Astrocyte (in vitro differentiated cells and primary cell): Measurements from ENCODE around the gene ARSI. TPM values are rescaled to one million over a fixed set of nuclear protein-coding genes. Genes with fewer than 3 reads are reported as not detected.
A peak's percentile ranks its signal among the peaks of the same experiment; 100 is the strongest.

Experiments
- DNase-seq: peaks from one replicate; pipeline ENCODE4 v3.0.0-alpha.2; 2010; ENCODE audit warnings: low read depth
- FAIRE-seq: peaks from 2 replicates; lab custom pipeline; 2011; peaks lifted over from hg19 to GRCh38; lab: Jason Lieb, UNC
- H2AFZ ChIP-seq: 2 replicates; pipeline ENCODE4 v1.6.0; 2012; ENCODE audit warnings: low read depth, low read length, inconsistent platforms
- H3K27ac ChIP-seq: 2 replicates; pipeline ENCODE4 v1.5.1; 2011; ENCODE audit warnings: low read depth, low read length, inconsistent platforms
- H3K27me3 ChIP-seq: 2 replicates; pipeline ENCODE4 v1.6.0; 2011; ENCODE audit warnings: low read length, inconsistent platforms; ENCODE audit not compliant: insufficient read depth
- H3K36me3 ChIP-seq: 2 replicates; pipeline ENCODE4 v1.5.1; 2011; ENCODE audit warnings: low read length, inconsistent platforms; ENCODE audit not compliant: insufficient read depth
- H3K4me1 ChIP-seq: 2 replicates; pipeline ENCODE4 v1.5.1; 2011; ENCODE audit warnings: low read length, inconsistent platforms; ENCODE audit not compliant: insufficient read depth
- H3K4me2 ChIP-seq: 2 replicates; pipeline ENCODE4 v1.6.0; 2012; ENCODE audit warnings: low read length, inconsistent platforms
- H3K4me3 ChIP-seq: 2 replicates; pipeline ENCODE4 v1.5.1; 2011; ENCODE audit warnings: low read depth, mild to moderate bottlenecking, low read length, inconsistent platforms; ENCODE audit not compliant: insufficient read depth
- H3K79me2 ChIP-seq: 2 replicates; pipeline ENCODE4 v1.6.0; 2012; ENCODE audit warnings: mild to moderate bottlenecking, low read length, inconsistent platforms; ENCODE audit not compliant: insufficient read depth
- H3K9ac ChIP-seq: 2 replicates; pipeline ENCODE4 v1.6.0; 2012; ENCODE audit warnings: mild to moderate bottlenecking, low read length, inconsistent platforms
- H3K9me3 ChIP-seq: 2 replicates; pipeline ENCODE4 v1.5.1; 2012; ENCODE audit warnings: low read depth, mild to moderate bottlenecking, low read length, inconsistent platforms; ENCODE audit not compliant: insufficient read depth
- H4K20me1 ChIP-seq: 2 replicates; pipeline ENCODE4 v1.6.0; 2012; ENCODE audit warnings: low read length, inconsistent platforms; ENCODE audit not compliant: insufficient read depth
- H3K27ac Mint-ChIP-seq: one replicate; pipeline ENCODE4 v1.8.0; 2021; ENCODE audit warnings: mild to moderate bottlenecking, mixed read lengths; ENCODE audit not compliant: unreplicated experiment
- H3K27me3 Mint-ChIP-seq: one replicate; pipeline ENCODE4 v1.8.0; 2021; ENCODE audit warnings: low read depth, mixed read lengths; ENCODE audit not compliant: unreplicated experiment
- H3K36me3 Mint-ChIP-seq: one replicate; pipeline ENCODE4 v1.8.0; 2021; ENCODE audit warnings: low read depth, mixed read lengths; ENCODE audit not compliant: unreplicated experiment
- H3K4me1 Mint-ChIP-seq: one replicate; pipeline ENCODE4 v1.8.0; 2021; ENCODE audit warnings: low read depth, mixed read lengths; ENCODE audit not compliant: unreplicated experiment
- H3K4me3 Mint-ChIP-seq: one replicate; pipeline ENCODE4 v1.8.0; 2021; ENCODE audit warnings: mild to moderate bottlenecking, moderate library complexity, mixed read lengths; ENCODE audit not compliant: unreplicated experiment
- H3K9me3 Mint-ChIP-seq: one replicate; pipeline ENCODE4 v1.8.0; 2021; ENCODE audit warnings: mild to moderate bottlenecking, mixed read lengths; ENCODE audit not compliant: unreplicated experiment
- EZH2 ChIP-seq: IDR thresholded peaks from 2 replicates; pipeline ENCODE4 v1.6.1; 2012; ENCODE audit warnings: mild to moderate bottlenecking, low read length, inconsistent platforms; ENCODE audit not compliant: insufficient read depth
- total RNA-seq: library from RNA; stranded (reverse); gene quantifications from 2 replicates; pipeline ENCODE4 v1.2.1, GENCODE V29; 2021
- TF ChIP-seq, protein P1 (sequence below): IDR thresholded peaks from 2 replicates; pipeline ENCODE4 v1.5.1; 2011; ENCODE audit warnings: low read depth, mild to moderate bottlenecking, inconsistent platforms, low read length, moderate library complexity; ENCODE audit not compliant: insufficient read depth

ARSI gene
- total RNA-seq, 1 donor from 2014 or later, result 23.0 TPM

DNA sequence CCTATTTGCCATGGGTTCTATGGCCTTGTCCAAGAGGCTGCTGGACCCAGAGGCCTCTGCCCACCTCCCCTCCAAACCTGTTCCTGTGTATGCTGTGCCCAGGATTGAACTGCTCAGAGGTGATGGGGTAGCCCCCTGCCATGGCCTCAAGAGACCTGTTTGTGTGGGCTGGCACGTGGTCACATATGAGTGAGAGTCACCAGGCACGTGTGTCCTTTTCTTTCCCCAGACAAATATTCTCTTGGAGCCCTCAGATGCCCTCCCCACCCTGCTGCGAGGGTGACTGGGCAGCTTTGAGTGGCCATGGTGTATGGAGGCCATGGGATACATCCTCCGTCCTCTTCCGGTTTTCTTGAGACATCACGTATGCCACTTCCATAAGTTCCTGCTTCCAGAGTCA, 43.9 kb upstream of the ARSI start:
- Histone ChIP-seq H3K4me3 (no peak overlapping the region), H4K20me1 (no peaks in the 10 kb centered on the region), H3K27ac (no peak overlapping the region), H3K9me3 (no peaks in the 10 kb centered on the region), H2AFZ (no peak overlapping the region), H3K9ac (no peak overlapping the region), H3K4me2 (no peak overlapping the region), H3K36me3 (no peaks in the 10 kb centered on the region), H3K4me1 (no peaks in the 10 kb centered on the region), H3K79me2 (no peaks in the 10 kb centered on the region), H3K27me3 (no peaks in the 10 kb centered on the region)
- Mint-ChIP-seq H3K4me3 (no peak overlapping the region), H3K27me3 (peaks cover 3% of the 10 kb centered on the region), H3K36me3 (peaks cover 3% of the 10 kb centered on the region), H3K27ac (no peak overlapping the region), H3K9me3 (no peaks in the 10 kb centered on the region), H3K4me1 (peaks cover 14% of the 10 kb centered on the region)
- TF ChIP-seq, protein P1, sequence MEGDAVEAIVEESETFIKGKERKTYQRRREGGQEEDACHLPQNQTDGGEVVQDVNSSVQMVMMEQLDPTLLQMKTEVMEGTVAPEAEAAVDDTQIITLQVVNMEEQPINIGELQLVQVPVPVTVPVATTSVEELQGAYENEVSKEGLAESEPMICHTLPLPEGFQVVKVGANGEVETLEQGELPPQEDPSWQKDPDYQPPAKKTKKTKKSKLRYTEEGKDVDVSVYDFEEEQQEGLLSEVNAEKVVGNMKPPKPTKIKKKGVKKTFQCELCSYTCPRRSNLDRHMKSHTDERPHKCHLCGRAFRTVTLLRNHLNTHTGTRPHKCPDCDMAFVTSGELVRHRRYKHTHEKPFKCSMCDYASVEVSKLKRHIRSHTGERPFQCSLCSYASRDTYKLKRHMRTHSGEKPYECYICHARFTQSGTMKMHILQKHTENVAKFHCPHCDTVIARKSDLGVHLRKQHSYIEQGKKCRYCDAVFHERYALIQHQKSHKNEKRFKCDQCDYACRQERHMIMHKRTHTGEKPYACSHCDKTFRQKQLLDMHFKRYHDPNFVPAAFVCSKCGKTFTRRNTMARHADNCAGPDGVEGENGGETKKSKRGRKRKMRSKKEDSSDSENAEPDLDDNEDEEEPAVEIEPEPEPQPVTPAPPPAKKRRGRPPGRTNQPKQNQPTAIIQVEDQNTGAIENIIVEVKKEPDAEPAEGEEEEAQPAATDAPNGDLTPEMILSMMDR, result no peak
- no peak for TF ChIP-seq EZH2
- FAIRE-seq (no peak), DNase-seq (no peak)

DNA sequence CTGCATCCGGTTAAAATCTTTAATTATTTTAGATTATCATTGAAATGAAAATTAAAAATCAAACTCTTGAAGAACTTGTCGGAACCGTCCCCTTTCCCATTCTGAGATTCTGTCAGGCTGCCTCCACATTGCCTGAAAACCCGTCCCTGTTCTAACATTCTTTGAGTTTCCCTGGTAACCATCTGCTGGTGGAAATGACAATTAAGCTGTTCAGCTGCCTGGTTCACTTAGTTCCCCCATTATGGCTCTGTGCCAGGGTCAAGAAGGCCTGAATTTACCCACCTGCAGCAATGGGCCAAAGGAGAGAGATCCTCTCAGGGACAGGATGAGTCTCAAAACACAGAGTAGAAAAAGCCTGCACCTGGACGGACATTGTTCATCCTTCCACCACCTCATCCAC, 43.0 kb upstream of the ARSI start:
- no peaks in the 10 kb centered on the region for H3K36me3 ChIP-seq
- H3K4me1 ChIP-seq, result no peaks in the 10 kb centered on the region
- no peak overlapping the region for H3K4me2 ChIP-seq
- H3K9ac ChIP-seq, result no peak overlapping the region
- no peak overlapping the region for H2AFZ ChIP-seq
- H3K27me3 ChIP-seq, result no peaks in the 10 kb centered on the region
- H4K20me1 ChIP-seq, result no peaks in the 10 kb centered on the region
- no peak overlapping the region for H3K27ac ChIP-seq
- no peak for DNase-seq
- Mint-ChIP-seq H3K27ac (no peak overlapping the region), H3K36me3 (peaks cover 3% of the 10 kb centered on the region), H3K4me3 (no peak overlapping the region), H3K4me1 (peaks cover 10% of the 10 kb centered on the region), H3K27me3 (peaks cover 4% of the 10 kb centered on the region), H3K9me3 (no peaks in the 10 kb centered on the region)
- no peak for FAIRE-seq
- H3K4me3 ChIP-seq, result no peak overlapping the region
- no peaks in the 10 kb centered on the region for H3K9me3 ChIP-seq
- TF ChIP-seq, protein P1, result no peak
- TF ChIP-seq EZH2, result no peak
- no peaks in the 10 kb centered on the region for H3K79me2 ChIP-seq

DNA sequence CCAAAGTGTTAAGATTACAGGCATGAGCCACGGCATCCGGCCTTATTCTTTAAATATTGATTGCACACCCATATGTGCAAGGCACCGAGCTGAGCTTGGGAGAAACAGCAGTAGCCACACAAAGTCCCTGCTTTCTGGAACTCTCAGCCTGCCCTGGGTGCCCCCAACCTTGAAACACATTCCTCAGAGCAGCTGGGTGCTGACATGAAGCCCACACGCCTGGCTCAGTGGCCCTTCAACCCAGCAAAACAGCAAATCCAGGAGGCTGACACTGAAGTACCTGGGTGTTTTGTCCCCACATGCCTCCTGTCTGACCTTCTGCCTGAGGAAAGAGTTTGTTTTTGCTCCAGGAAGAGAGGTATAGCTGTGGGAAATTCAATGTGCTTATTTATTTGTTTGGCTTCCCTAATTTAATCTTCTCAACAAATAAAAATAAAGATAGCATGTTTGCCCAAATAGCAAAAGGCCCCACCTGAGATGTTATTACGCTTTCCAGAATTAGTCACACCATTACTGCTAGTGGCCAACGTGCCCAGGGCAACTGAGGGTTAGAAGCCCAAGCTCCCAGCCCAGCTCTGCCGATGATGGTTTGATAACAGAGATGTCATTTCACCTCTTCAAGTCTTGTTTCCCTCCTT, 41.4 kb upstream of the ARSI start:
- H3K4me2 ChIP-seq, result no peak overlapping the region
- peaks cover 3% of the 10 kb centered on the region for H3K36me3 Mint-ChIP-seq
- peaks cover 2% of the 10 kb centered on the region for H3K27me3 Mint-ChIP-seq
- peak overlapping the region; percentile 34 for H3K27ac Mint-ChIP-seq
- no peak for DNase-seq
- no peak overlapping the region for H3K27ac ChIP-seq
- H3K27me3 ChIP-seq, result no peaks in the 10 kb centered on the region
- H2AFZ ChIP-seq, result no peak overlapping the region
- H3K4me1 Mint-ChIP-seq, result peaks cover 13% of the 10 kb centered on the region
- H4K20me1 ChIP-seq, result no peaks in the 10 kb centered on the region
- no peak for FAIRE-seq
- H3K9me3 Mint-ChIP-seq, result no peaks in the 10 kb centered on the region
- H3K4me1 ChIP-seq, result no peaks in the 10 kb centered on the region
- no peak overlapping the region for H3K9ac ChIP-seq
- no peak for TF ChIP-seq EZH2
- TF ChIP-seq, protein P1, result no peak
- H3K4me3 ChIP-seq, result no peak overlapping the region
- H3K9me3 ChIP-seq, result no peaks in the 10 kb centered on the region
- no peaks in the 10 kb centered on the region for H3K36me3 ChIP-seq
- no peaks in the 10 kb centered on the region for H3K79me2 ChIP-seq
- H3K4me3 Mint-ChIP-seq, result no peak overlapping the region
